NCI-H2107 treated with DMSO at 0.1 percent for 48 hours (cell line): ENCODE data around the gene ATXN2.
"Not testable (repeated sequence)": the region's sequence is repeated elsewhere in the genome, so short reads cannot be mapped to it uniquely, and the experiment has no call there.

Source experiments
- DNase-seq: peaks from one replicate; lab custom pipeline; 2025; ENCODE audit not compliant: unreplicated experiment; lab: John Stamatoyannopoulos, UW

ATXN2 gene

DNA sequence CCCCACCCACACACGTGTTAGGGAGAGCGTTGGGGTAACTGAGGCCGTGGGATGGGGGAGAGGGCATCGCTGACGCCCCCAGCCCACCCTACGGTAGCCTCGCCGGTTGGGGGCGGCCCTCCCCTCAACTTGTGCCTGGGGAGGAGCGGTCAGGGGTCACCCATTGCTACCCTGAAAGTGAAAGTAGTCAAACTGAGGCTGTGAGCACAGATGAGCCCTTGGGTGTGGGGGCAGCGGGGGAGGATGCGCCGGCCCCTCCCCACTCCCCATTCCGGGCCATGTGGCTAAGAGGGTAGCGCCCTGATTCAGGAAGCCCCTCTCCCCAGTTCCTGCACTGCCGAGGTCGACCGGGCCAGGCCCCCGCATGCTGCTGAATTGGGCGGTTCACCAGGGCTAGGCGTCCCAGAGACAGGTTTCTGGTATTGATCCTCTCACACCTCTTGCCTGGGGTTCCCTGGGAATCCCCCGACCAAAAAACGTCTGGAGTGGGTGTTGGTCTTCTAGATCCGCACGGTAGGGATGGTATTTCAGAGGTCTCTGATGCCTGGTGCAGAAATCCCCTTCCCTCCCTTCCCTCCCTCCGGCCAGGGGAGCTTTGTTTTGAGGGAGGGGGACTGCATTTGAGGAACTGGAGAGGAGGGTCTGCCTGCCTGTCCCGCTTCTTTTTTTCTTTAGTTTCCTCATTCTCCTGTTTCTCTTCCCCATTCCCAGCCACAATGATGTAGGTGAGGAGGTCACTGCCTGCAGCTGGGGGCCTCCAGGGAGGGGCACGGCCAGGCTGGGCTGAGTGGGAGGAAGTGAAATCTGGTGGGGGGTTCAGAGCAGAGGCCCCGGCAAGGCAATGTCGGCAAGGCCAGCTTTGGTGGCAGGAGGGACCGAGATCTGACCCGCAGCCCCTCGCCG is 192.4 kb downstream of the ATXN2 start:
- no peak for DNase-seq

DNA sequence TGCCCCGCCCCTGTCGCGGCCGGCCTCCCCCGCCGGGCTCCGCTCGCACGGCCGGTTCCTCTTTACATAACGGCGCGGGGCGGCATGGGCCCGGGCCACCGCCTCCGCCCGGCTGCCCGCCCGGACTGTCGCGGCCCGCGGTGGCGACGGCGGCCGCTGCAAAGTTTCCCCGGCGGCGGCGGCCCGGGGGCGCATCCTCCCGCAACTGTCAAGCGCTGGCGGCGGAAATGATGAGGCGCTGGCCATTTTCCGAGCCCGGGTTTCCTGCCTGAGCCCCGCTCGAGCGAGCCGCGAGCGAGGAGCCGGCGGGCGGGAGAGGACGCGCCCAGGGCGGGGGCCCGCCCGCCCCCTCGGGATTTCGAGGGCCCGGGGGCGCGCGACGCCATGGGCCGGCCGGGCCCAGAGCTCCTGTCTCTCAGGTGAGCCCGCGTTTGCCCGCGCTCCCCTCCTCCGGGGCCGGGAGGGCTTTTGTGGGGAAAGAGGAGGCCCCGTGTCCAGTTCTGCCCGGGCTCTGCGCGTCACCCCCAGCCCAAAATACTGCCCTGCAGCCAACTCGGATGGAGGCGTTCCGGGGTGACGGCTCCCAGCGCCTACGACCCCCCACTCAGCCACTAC is 193.1 kb downstream of the ATXN2 start, which contains the start of gene SH2B3:
Gene SH2B3 (plus strand): TSS at position 65 of the 615 bp plus-strand sequence. CDS start 12,223 bp downstream, outside the sequence.
- no peak for DNase-seq

DNA sequence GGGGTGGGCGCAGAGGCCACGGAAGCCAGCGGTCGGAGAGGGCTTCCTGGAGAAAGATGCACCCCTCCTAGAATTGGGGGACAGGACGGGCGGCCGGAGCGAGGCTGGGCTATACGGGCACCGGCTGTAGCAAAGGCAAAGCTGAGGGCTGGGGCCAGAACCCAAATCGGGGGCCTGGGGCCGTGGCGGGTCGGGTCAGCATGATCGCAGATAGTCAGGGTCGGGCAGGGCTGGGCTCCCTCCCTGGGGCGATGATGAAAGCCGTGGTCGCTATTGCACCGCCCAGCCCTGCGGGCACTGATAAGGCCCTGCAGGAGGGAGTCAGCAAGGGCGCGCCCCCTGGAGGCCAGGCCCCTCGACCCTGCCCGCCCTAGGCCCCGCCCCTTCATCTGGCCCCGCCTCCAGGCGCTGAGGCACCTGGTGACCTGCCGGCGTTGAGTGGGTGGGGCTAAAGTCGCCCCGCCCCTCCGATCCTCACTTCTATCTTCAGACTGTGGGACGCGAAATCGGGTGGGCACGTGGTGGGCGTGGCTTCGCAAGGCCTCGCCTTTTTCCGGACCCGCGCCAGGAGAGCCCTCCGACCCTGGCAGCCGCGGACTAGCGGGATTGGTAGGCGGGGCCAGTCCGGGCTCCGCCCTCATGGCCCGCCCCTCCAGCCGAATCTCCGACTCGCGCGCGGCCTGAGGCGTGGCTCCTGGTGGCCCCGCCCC is 193.8 kb downstream of the ATXN2 start:
- peak; percentile 90 for DNase-seq

DNA sequence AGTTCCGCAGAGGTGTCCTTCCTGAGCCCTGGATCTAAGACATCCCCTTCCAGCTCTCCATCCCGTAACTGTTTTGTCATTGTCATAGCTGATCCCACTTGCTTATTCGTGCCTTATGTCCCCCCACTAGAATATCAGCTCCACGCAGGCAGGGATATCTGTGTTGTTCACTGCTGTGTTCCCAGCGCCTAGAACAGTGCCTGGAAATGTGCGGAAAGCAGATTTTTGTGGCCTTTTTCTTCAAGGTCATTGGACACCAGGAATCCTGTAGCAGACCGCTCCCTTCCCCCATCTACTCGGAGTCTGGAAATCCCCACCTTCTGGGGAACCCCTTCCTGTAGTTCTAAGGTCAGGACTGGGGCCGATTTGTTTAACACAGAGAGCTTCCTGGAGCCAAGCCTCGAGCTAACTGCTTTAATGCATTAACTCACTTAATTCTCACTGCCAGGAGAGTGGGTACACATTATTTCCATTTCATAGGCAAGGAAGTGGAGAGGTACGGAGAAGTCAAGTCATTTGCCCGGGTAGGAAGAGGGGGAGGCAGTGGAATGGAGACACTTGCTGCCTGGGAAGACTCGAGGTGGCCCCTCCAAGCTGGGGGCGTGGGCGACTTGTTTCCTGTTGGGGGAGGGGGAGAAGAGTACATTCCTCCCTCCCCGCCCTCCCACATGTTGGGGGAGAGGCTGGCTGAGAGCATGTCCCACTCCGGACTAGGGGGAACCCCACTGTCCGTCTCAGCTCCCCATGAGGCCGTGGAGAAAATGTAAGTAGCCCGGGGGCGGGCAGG is 194.6 kb downstream of the ATXN2 start:
- no peak for DNase-seq

DNA sequence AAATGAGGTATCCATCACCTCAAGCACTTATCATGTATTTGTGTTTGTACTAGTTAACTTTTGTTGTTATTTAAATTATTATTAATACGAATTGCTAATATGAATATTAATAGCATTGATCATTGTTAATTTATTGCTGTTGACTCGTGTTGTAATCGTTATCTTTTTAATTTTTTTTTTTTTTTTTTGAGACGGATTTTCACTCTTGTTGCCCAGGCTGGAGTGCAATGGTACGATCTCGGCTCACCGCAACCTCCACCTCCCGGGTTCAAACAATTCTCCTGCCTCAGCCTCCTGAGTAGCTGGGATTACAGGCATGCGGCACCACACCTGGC is 196.7 kb downstream of the ATXN2 start:
- not testable (repeated sequence) for DNase-seq
